ENCODE measurements around the gene NUCKS1. TPM values are rescaled to one million over a fixed set of nuclear protein-coding genes. Genes with fewer than 3 reads are reported as not detected.

NUCKS1 gene
- total and polyA plus RNA-seq, 2 donors from 2014 or later: 101 to 182 TPM

DNA sequence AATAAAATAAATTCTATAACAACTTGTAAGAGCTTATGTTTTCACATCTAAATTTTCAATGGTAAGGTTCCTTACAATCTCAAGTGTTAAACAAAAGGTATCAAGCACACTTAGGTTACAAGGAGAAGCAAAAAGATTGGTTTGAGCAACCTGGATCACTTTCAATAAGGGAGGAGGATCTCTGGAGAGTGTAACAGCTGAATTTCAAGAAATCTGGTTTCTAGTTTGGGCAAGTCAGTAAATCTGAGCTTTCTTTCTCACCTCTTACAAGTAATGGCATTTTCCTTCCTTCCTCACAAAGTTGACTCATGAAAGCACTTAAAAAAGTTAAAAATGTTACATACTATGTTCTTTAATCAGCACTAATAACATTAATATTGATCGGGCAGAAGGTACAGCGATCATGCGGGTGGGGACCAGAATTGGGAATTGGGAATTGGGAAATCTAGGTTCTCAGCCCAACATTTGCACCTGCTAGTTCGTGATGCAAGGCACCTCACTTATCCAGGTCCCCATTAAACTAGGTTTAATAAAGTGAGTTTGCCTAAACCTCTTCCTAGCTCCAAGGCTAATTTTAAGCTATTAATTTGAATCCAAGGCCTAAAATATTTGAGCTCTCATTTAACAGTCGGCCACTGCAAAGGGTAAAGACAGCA, 3.1 kb downstream of the NUCKS1 start:
- DNase-seq (no peak), FAIRE-seq (no peak)
- peaks cover 0 to 15% (median 14%) of the 10 kb centered on the region in 3 donors for H3K4me1 ChIP-seq (ENCODE audit: control insufficient read depth in 2 of 3, insufficient read depth in 2 of 3, low read depth in 1 of 3, low read length in 3 of 3)

DNA sequence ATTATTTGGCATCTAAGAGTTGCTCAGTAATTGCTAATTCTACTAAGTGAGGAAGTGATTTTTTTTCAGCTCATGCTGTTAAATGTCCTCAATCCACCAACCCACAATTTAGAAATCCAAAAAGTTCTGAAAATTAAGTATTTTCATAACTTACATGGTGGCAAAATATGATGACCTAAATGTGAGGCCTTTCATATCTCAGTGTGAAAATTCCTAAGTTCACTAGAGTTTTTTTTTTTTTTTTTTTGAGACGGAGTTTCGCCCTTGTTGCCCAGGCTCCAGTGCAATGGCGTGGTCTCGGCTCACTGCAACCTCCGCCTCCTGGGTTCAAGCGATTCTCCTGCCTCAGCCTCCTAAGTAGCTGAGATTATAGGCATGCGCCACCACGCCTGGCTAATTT, 5.6 kb downstream of the NUCKS1 start:
- DNase-seq (no peak), FAIRE-seq (no peak)

More for the DNA sequence above, 3.1 kb downstream of the NUCKS1 start:
- Histone ChIP-seq H3K27ac (ENCODE audit: low read depth in 2 of 2, low read length in 2 of 2) (no peak overlapping the region), H3K9ac (ENCODE audit: low read length in 3 of 3) (peak overlapping the region in 1 of 3 donors; percentile 8), H3K27me3 (ENCODE audit: control insufficient read depth, insufficient read depth, low read length) (no peaks in the 10 kb centered on the region), H3K36me3 (ENCODE audit: control insufficient read depth in 2 of 3, insufficient read depth in 3 of 3, low read length in 3 of 3) (no peaks in the 10 kb centered on the region), H3K4me3 (ENCODE audit: low read length in 3 of 3) (peak overlapping the region in 2 of 3 donors; percentile 33 to 40), H3K9me3 (ENCODE audit: control insufficient read depth in 2 of 3, insufficient read depth in 1 of 3, low read length in 3 of 3) (no peaks in the 10 kb centered on the region)
- TF ChIP-seq, protein P1, sequence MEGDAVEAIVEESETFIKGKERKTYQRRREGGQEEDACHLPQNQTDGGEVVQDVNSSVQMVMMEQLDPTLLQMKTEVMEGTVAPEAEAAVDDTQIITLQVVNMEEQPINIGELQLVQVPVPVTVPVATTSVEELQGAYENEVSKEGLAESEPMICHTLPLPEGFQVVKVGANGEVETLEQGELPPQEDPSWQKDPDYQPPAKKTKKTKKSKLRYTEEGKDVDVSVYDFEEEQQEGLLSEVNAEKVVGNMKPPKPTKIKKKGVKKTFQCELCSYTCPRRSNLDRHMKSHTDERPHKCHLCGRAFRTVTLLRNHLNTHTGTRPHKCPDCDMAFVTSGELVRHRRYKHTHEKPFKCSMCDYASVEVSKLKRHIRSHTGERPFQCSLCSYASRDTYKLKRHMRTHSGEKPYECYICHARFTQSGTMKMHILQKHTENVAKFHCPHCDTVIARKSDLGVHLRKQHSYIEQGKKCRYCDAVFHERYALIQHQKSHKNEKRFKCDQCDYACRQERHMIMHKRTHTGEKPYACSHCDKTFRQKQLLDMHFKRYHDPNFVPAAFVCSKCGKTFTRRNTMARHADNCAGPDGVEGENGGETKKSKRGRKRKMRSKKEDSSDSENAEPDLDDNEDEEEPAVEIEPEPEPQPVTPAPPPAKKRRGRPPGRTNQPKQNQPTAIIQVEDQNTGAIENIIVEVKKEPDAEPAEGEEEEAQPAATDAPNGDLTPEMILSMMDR (IDR thresholded peaks at IDR 0.05; ENCODE audit: borderline replicate concordance, extremely low read depth, insufficient read depth): no peak
- intact Hi-C loops (cut with DNase I): no loop called here

DNA sequence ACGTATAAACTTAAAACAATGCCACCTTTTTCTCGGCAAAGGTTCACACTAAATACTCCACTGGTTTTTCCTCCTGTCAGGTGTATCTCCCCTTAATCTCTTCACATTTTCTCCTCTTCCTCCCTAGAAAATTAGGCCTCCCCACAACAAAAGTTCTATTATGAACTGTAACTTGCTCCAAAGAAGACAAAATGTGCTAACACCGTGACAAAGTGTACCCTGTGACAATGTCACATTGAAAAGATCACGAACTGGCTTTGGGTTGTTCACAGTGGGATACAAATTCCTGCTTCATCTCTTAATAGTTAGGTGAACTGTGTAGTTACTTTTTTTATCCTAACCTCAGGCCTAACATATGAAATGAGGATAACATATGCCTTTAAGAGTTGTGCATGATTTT, 6.0 kb downstream of the NUCKS1 start:
- TF ChIP-seq, protein P1 (IDR thresholded peaks at IDR 0.05; ENCODE audit: borderline replicate concordance, extremely low read depth, insufficient read depth): no peak
- Histone ChIP-seq H3K9me3 (ENCODE audit: control insufficient read depth in 2 of 3, insufficient read depth in 1 of 3, low read length in 3 of 3) (no peaks in the 10 kb centered on the region), H3K27ac (ENCODE audit: low read depth in 2 of 2, low read length in 2 of 2) (peak overlapping the region in 1 of 2 donors; percentile 60), H3K36me3 (ENCODE audit: control insufficient read depth in 2 of 3, insufficient read depth in 3 of 3, low read length in 3 of 3) (no peaks in the 10 kb centered on the region), H3K4me3 (ENCODE audit: low read length in 3 of 3) (peak overlapping the region in 1 of 3 donors; percentile 5), H3K9ac (ENCODE audit: low read length in 3 of 3) (no peak overlapping the region), H3K4me1 (ENCODE audit: control insufficient read depth in 2 of 3, insufficient read depth in 2 of 3, low read depth in 1 of 3, low read length in 3 of 3) (peaks cover 0 to 22% (median 18%) of the 10 kb centered on the region in 3 donors), H3K27me3 (ENCODE audit: control insufficient read depth, insufficient read depth, low read length) (no peaks in the 10 kb centered on the region)
- DNase-seq (no peak), FAIRE-seq (no peak)
- intact Hi-C loops (cut with DNase I): no loop called here

More for the DNA sequence above, 5.6 kb downstream of the NUCKS1 start:
- no peak overlapping the region for H3K9ac ChIP-seq (ENCODE audit: low read length in 3 of 3)
- intact Hi-C loops (cut with DNase I): no loop called here
- peak overlapping the region in 1 of 2 donors; percentile 60 for H3K27ac ChIP-seq (ENCODE audit: low read depth in 2 of 2, low read length in 2 of 2)
- H3K4me3 ChIP-seq (ENCODE audit: low read length in 3 of 3): no peak overlapping the region
- H3K9me3 ChIP-seq (ENCODE audit: control insufficient read depth in 2 of 3, insufficient read depth in 1 of 3, low read length in 3 of 3): no peaks in the 10 kb centered on the region
- H3K4me1 ChIP-seq (ENCODE audit: control insufficient read depth in 2 of 3, insufficient read depth in 2 of 3, low read depth in 1 of 3, low read length in 3 of 3): peaks cover 0 to 22% (median 18%) of the 10 kb centered on the region in 3 donors
- no peaks in the 10 kb centered on the region for H3K36me3 ChIP-seq (ENCODE audit: control insufficient read depth in 2 of 3, insufficient read depth in 3 of 3, low read length in 3 of 3)
- H3K27me3 ChIP-seq (ENCODE audit: control insufficient read depth, insufficient read depth, low read length): no peaks in the 10 kb centered on the region
- TF ChIP-seq, protein P1 (IDR thresholded peaks at IDR 0.05; ENCODE audit: borderline replicate concordance, extremely low read depth, insufficient read depth): no peak
